Sigmoid colon (tissue), 3 donors: ENCODE data around the gene EARS2.

Experiments
- CTCF ChIP-seq, 4 experiments: fragments of 450-650 bp in 3 of 4; fragments of 200-600 bp in 1 of 4; IDR thresholded peaks; one replicate each; pipeline ENCODE4 v1.5.1; 2016 to 2019; ENCODE audit warnings: antibody characterized with exemption in 4 of 4, mild to moderate bottlenecking in 3 of 4, moderate library complexity in 2 of 4
- POLR2A ChIP-seq, 2 donors: fragments of 450-650 bp; IDR thresholded peaks; one replicate each; pipeline ENCODE4 v1.6.1; 2016; ENCODE audit warnings: antibody characterized with exemption in 2 of 2, mild to moderate bottlenecking in 2 of 2, moderate library complexity in 2 of 2

DNA sequence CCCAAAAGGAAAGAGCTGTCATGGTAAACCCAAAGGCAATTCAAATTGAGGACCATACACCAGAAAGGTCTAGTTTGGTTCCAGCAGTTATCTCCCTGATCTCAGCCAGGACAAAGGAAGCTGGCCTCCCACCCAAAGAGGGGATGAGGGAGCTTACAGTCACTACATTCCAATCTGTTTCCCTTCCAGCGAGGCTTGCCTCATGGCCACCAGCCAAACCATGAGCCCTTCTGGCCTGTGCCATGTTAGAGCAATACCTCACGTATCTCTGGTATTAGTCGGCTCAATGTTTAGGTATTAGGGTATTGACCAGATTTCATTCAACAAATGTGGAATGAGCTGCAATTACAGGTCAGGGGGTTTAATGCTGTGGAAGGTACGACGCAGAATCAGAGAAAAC is 30.6 kb upstream of the EARS2 start:
- TF ChIP-seq CTCF (IDR thresholded peaks at IDR 0.05): no peak
- TF ChIP-seq POLR2A (IDR thresholded peaks at IDR 0.05): no peak
